PC-3 (cell line): Measurements from ENCODE around the gene GADD45GIP1. TPM values are rescaled to one million over a fixed set of nuclear protein-coding genes. Genes with fewer than 3 reads are reported as not detected.
"Not testable (repeated sequence)": the region's sequence is repeated elsewhere in the genome, so short reads cannot be mapped to it uniquely, and the experiment has no call there.

Source experiments
- ATAC-seq: fragments of 200-7000 bp; cut with Tn5 transposase; 2 replicates; pipeline ENCODE4 v1.9.1; 2020; ENCODE audit warnings: mild to moderate bottlenecking, moderate library complexity
- BruUV-seq: library from RNA; stranded (reverse); fragments of 400-500 nt; replicated peaks from 2 replicates; lab custom pipeline; 2021; lab: Mats Ljungman, UMichigan
- CTCF ChIA-PET: fragments of 300-600 bp; sonication (Branson Sonifier 250); formaldehyde crosslinking; loops from one replicate; lab custom pipeline; 2022; ENCODE audit warnings: antibody characterized with exemption; lab: Charles Lee
- POLR2A ChIA-PET: fragments of 300-600 bp; sonication (Branson Sonifier 250); formaldehyde crosslinking; loops from one replicate; lab custom pipeline; 2022; ENCODE audit warnings: antibody characterized with exemption; ENCODE audit not compliant: unreplicated experiment; lab: Charles Lee
- DNase-seq: peaks from one replicate; pipeline ENCODE4 v3.0.0-alpha.2; 2015
- H2AFZ ChIP-seq: fragments of 300-600 bp; sonication (generic); 2 replicates; pipeline ENCODE4 v1.6.0; 2016; ENCODE audit warnings: antibody characterized with exemption, low read length
- H3F3A ChIP-seq: fragments of 300-600 bp; sonication (generic); one replicate; pipeline ENCODE4 v1.6.0; 2017; ENCODE audit warnings: antibody characterized with exemption, low read length, control low read depth, mild to moderate bottlenecking; ENCODE audit not compliant: unreplicated experiment
- H3K27ac ChIP-seq: fragments of 300-600 bp; sonication (generic); 2 replicates; pipeline ENCODE4 v1.5.1; 2016; ENCODE audit warnings: mild to moderate bottlenecking, low read length
- H3K27me3 ChIP-seq: fragments of 300-600 bp; sonication (generic); 2 replicates; pipeline ENCODE4 v1.6.1; 2016; ENCODE audit warnings: low read length, mixed read lengths
- H3K36me3 ChIP-seq: fragments of 300-600 bp; sonication (generic); 2 replicates; pipeline ENCODE4 v1.6.1; 2016; ENCODE audit warnings: low read depth, mixed run types, low read length, mixed read lengths
- H3K4me1 ChIP-seq: fragments of 300-600 bp; sonication (generic); 2 replicates; pipeline ENCODE4 v1.5.1; 2016; ENCODE audit warnings: low read length; ENCODE audit not compliant: insufficient read depth
- H3K4me2 ChIP-seq: fragments of 300-600 bp; sonication (generic); 2 replicates; pipeline ENCODE4 v1.6.0; 2016; ENCODE audit warnings: low read length
- H3K4me3 ChIP-seq: fragments of 300-600 bp; sonication (generic); 2 replicates; pipeline ENCODE4 v1.5.1; 2016; ENCODE audit warnings: mild to moderate bottlenecking, low read length, mixed read lengths
- H3K79me2 ChIP-seq: fragments of 300-600 bp; sonication (generic); 2 replicates; pipeline ENCODE4 v1.6.1; 2017; ENCODE audit warnings: low read length, mixed read lengths
- H3K9ac ChIP-seq: fragments of 300-600 bp; sonication (generic); 2 replicates; pipeline ENCODE4 v1.6.0; 2016; ENCODE audit warnings: mild to moderate bottlenecking, low read length
- H3K9me2 ChIP-seq: fragments of 300-600 bp; sonication (generic); replicated peaks from 2 replicates; pipeline ENCODE4 v1.6.1; 2016; ENCODE audit warnings: mixed run types, low read length, mixed read lengths
- H3K9me3 ChIP-seq: fragments of 300-600 bp; sonication (generic); 2 replicates; pipeline ENCODE4 v1.6.1; 2016; ENCODE audit warnings: low read length, mixed read lengths
- H4K20me1 ChIP-seq: fragments of 300-600 bp; sonication (generic); 2 replicates; pipeline ENCODE4 v1.6.1; 2016; ENCODE audit warnings: low read length, mixed read lengths
- CTCF ChIP-seq: fragments of 300-600 bp; sonication (generic); conservative IDR thresholded peaks from 2 replicates; pipeline ENCODE4 v1.5.1; 2017; ENCODE audit warnings: antibody characterized with exemption, low read depth, mild to moderate bottlenecking, low read length
- EZH2 ChIP-seq: fragments of 300-600 bp; sonication (generic); IDR thresholded peaks from one replicate; pipeline ENCODE4 v1.6.1; 2017; ENCODE audit warnings: antibody characterized with exemption, mild to moderate bottlenecking, low read length; ENCODE audit not compliant: unreplicated experiment
- EZH2phosphoT487 ChIP-seq: fragments of 300-600 bp; sonication (generic); IDR thresholded peaks from 2 replicates; pipeline ENCODE4 v1.6.1; 2018; ENCODE audit warnings: mild to moderate bottlenecking, antibody characterized with exemption, low read length, borderline replicate concordance
- intact Hi-C: fragments of 100-400 bp; cut with micrococcal nuclease; formaldehyde crosslinking; loops from 2 replicates; pipeline ENCODE4 v1.9.0; 2023
- total RNA-seq: library from RNA; depleted of rRNA; stranded (reverse); fragments of >200 nt; gene quantifications from 2 replicates; pipeline ENCODE4 v1.2.3, GENCODE V29; 2014

The GADD45GIP1 gene
- total RNA-seq, 1 experiment from 2014 or later, result 219 TPM

GRCh38 chr19:12965017-12965811, 8.2 kb upstream of the GADD45GIP1 start:
- Histone ChIP-seq H3K4me1 (peaks cover 3% of the 10 kb centered on the region; the same call in 1 of the 2 replicates), H3K4me2 (peak overlapping the region; percentile 89), H3K4me3 (peak overlapping the region; percentile 66), H4K20me1 (no peaks in the 10 kb centered on the region), H3K36me3 (no peaks in the 10 kb centered on the region), H3K79me2 (no peaks in the 10 kb centered on the region), H3K9me2 (no peaks in the 10 kb centered on the region), H3K9ac (peak overlapping the region; percentile 68), H3K27ac (peak overlapping the region; percentile 27), H2AFZ (peak overlapping the region; percentile 94), H3K9me3 (no peaks in the 10 kb centered on the region), H3K27me3 (no peaks in the 10 kb centered on the region), H3F3A (no peaks in the 10 kb centered on the region)
- peak; percentile 97 for ATAC-seq
- TF ChIP-seq EZH2phosphoT487 (no peak), EZH2 (no peak), CTCF (peak; percentile 93)
- no TSS peak for BruUV-seq
- intact Hi-C loops, result no loop called here
- CTCF ChIA-PET, result interaction anchor here (0.5 to 1.5 kb wide), 14 partner anchors 9 to 139 kb away, joined by 3 to 15 read pairs (median 4); partner anchors contain the start of gene RAD23A
- POLR2A ChIA-PET, result interaction anchor here (0.9 kb wide), 1 partner anchor 19 kb away, joined by 5 read pairs; no protein-coding TSS in a partner anchor
- peak; percentile 89 for DNase-seq

GRCh38 chr19:12959481-12959880, 2.5 kb upstream of the GADD45GIP1 start:
- no TSS peak for BruUV-seq
- Histone ChIP-seq H3K27me3 (no peaks in the 10 kb centered on the region), H4K20me1 (no peaks in the 10 kb centered on the region), H2AFZ (no peak overlapping the region), H3K79me2 (peaks cover 35% of the 10 kb centered on the region), H3K27ac (no peak overlapping the region), H3K9me3 (no peaks in the 10 kb centered on the region), H3K4me2 (no peak overlapping the region), H3K4me1 (peaks cover 9% of the 10 kb centered on the region; the same call in 1 of the 2 replicates), H3F3A (peaks cover 5% of the 10 kb centered on the region), H3K9me2 (no peaks in the 10 kb centered on the region), H3K4me3 (no peak overlapping the region), H3K9ac (no peak overlapping the region), H3K36me3 (peaks cover 2% of the 10 kb centered on the region; the same call in 1 of the 2 replicates)
- intact Hi-C loops, result no loop called here
- TF ChIP-seq EZH2phosphoT487 (no peak), CTCF (no peak), EZH2 (no peak)
- POLR2A ChIA-PET, result no interaction called here
- DNase-seq (no peak), ATAC-seq (no peak)
- CTCF ChIA-PET, result no interaction called here

GRCh38 chr19:12957389-12957952, 448 bp upstream of the GADD45GIP1 start:
- H3F3A ChIP-seq, POLR2A ChIA-PET, CTCF ChIA-PET, BruUV-seq, DNase-seq, intact Hi-C loops, H3K9me3 ChIP-seq, H3K9me2 ChIP-seq, H3K27me3 ChIP-seq, H4K20me1 ChIP-seq: not testable (repeated sequence)
- Histone ChIP-seq H2AFZ (peak overlapping the region; percentile 99), H3K4me3 (peak overlapping the region; percentile 73), H3K27ac (peak overlapping the region; percentile 66), H3K9ac (peak overlapping the region; percentile 92), H3K4me2 (peak overlapping the region; percentile 87), H3K36me3 (peaks cover 14% of the 10 kb centered on the region; the same call in 1 of the 2 replicates), H3K79me2 (peaks cover 50% of the 10 kb centered on the region), H3K4me1 (peaks cover 18% of the 10 kb centered on the region)
- peak; percentile 3; the same call in 1 of the 2 replicates for ATAC-seq
